ENCODE measurements around the gene ERCC2.

The ERCC2 gene

GRCh38 chr19:45391346-45391745, 21.0 kb upstream of the ERCC2 start:
- Histone ChIP-seq H4K20me1 (ENCODE audit: control insufficient read depth, insufficient read depth, low read depth, low read length) (no peaks in the 10 kb centered on the region), H3K36me3 (ENCODE audit: control insufficient read depth, low read length) (no peaks in the 10 kb centered on the region), H3K79me2 (ENCODE audit: control insufficient read depth, low read length) (no peaks in the 10 kb centered on the region), H3K27me3 (ENCODE audit: control insufficient read depth, low read length) (no peaks in the 10 kb centered on the region), H3K4me1 (ENCODE audit: control insufficient read depth, low read length) (peaks cover 12% of the 10 kb centered on the region), H3K4me2 (ENCODE audit: low read length) (no peak overlapping the region), H3K27ac (ENCODE audit: low read depth, low read length) (no peak overlapping the region), H3K9me3 (ENCODE audit: control insufficient read depth, insufficient read depth, low read length) (no peaks in the 10 kb centered on the region), H3F3A (ENCODE audit: control insufficient read depth, insufficient read depth) (no peaks in the 10 kb centered on the region; the same call in 1 of the 2 replicates), H3K9me2 (replicated peaks; ENCODE audit: control insufficient read depth, low read length) (no peaks in the 10 kb centered on the region), H3K4me3 (ENCODE audit: low read length) (no peak overlapping the region)
- no peak for TF ChIP-seq EZH2phosphoT487 (IDR thresholded peaks at IDR 0.05; ENCODE audit: borderline replicate concordance, low read length)
- no peak for TF ChIP-seq CTCF (IDR thresholded peaks at IDR 0.05; ENCODE audit: low read depth, low read length, poor library complexity, severe bottlenecking)

- TF ChIP-seq CTCF (IDR thresholded peaks at IDR 0.05; ENCODE audit: low read depth, low read length, poor library complexity, severe bottlenecking) (no peak), EZH2phosphoT487 (IDR thresholded peaks at IDR 0.05; ENCODE audit: borderline replicate concordance, low read length) (no peak)
- no peak overlapping the region for H3K27ac ChIP-seq (ENCODE audit: low read depth, low read length)
- H3K27me3 ChIP-seq (ENCODE audit: control insufficient read depth, low read length): no peaks in the 10 kb centered on the region
- peaks cover 12% of the 10 kb centered on the region for H3K4me1 ChIP-seq (ENCODE audit: control insufficient read depth, low read length)
- H4K20me1 ChIP-seq (ENCODE audit: control insufficient read depth, insufficient read depth, low read depth, low read length): no peaks in the 10 kb centered on the region
- no peaks in the 10 kb centered on the region for H3K36me3 ChIP-seq (ENCODE audit: control insufficient read depth, low read length)
- H3K4me2 ChIP-seq (ENCODE audit: low read length): no peak overlapping the region
- H3F3A ChIP-seq (ENCODE audit: control insufficient read depth, insufficient read depth): no peaks in the 10 kb centered on the region
- H3K9me3 ChIP-seq (ENCODE audit: control insufficient read depth, insufficient read depth, low read length): no peaks in the 10 kb centered on the region
- H3K9me2 ChIP-seq (replicated peaks; ENCODE audit: control insufficient read depth, low read length): no peaks in the 10 kb centered on the region
- no peak overlapping the region for H3K4me3 ChIP-seq (ENCODE audit: low read length)
- H3K79me2 ChIP-seq (ENCODE audit: control insufficient read depth, low read length): no peaks in the 10 kb centered on the region
Observed at GRCh38 chr19:45385392-45386221, 15.2 kb upstream of the ERCC2 start.

- no peaks in the 10 kb centered on the region for H3F3A ChIP-seq (ENCODE audit: control insufficient read depth, insufficient read depth)
- no peaks in the 10 kb centered on the region for H3K9me3 ChIP-seq (ENCODE audit: control insufficient read depth, insufficient read depth, low read length)
- no peaks in the 10 kb centered on the region for H3K9me2 ChIP-seq (replicated peaks; ENCODE audit: control insufficient read depth, low read length)
- H3K27ac ChIP-seq (ENCODE audit: low read depth, low read length): no peak overlapping the region
- no peak overlapping the region for H3K4me2 ChIP-seq (ENCODE audit: low read length)
- H3K36me3 ChIP-seq (ENCODE audit: control insufficient read depth, low read length): no peaks in the 10 kb centered on the region
- H3K79me2 ChIP-seq (ENCODE audit: control insufficient read depth, low read length): no peaks in the 10 kb centered on the region
- no peak for TF ChIP-seq CTCF (IDR thresholded peaks at IDR 0.05; ENCODE audit: low read depth, low read length, poor library complexity, severe bottlenecking)
- no peak for TF ChIP-seq EZH2phosphoT487 (IDR thresholded peaks at IDR 0.05; ENCODE audit: borderline replicate concordance, low read length)
- H4K20me1 ChIP-seq (ENCODE audit: control insufficient read depth, insufficient read depth, low read depth, low read length): no peaks in the 10 kb centered on the region
- no peak overlapping the region for H3K4me3 ChIP-seq (ENCODE audit: low read length)
- H3K4me1 ChIP-seq (ENCODE audit: control insufficient read depth, low read length): peaks cover 4% of the 10 kb centered on the region
- no peaks in the 10 kb centered on the region for H3K27me3 ChIP-seq (ENCODE audit: control insufficient read depth, low read length)
Observed at GRCh38 chr19:45382426-45382825, 12.1 kb upstream of the ERCC2 start.

All from DOHH2 (cell line).